Osteoblast (primary cell): ENCODE data around the gene SH2D6. TPM values are rescaled to one million over a fixed set of nuclear protein-coding genes. Genes with fewer than 3 reads are reported as not detected.

Experiments used
- DNase-seq: peaks from one replicate; pipeline ENCODE4 v3.0.0; 2011; ENCODE audit warnings: low spot score, mixed read lengths; ENCODE audit not compliant: insufficient read length; ENCODE audit errors: missing footprints
- H2AFZ ChIP-seq: 2 replicates; pipeline ENCODE4 v1.6.0; 2011; ENCODE audit warnings: mild to moderate bottlenecking, low read length
- H3K27ac ChIP-seq: 2 replicates; pipeline ENCODE4 v1.5.1; 2011; ENCODE audit warnings: mild to moderate bottlenecking, low read depth, low read length, moderate library complexity
- H3K27me3 ChIP-seq: 2 replicates; pipeline ENCODE4 v1.6.0; 2012; ENCODE audit warnings: mild to moderate bottlenecking, control low read depth, inconsistent platforms, low read length, moderate library complexity; ENCODE audit not compliant: insufficient read depth
- H3K36me3 ChIP-seq: 2 replicates; pipeline ENCODE4 v1.5.1; 2011; ENCODE audit warnings: mild to moderate bottlenecking, low read length, control low read depth, moderate library complexity; ENCODE audit not compliant: insufficient read depth
- H3K4me1 ChIP-seq: 2 replicates; pipeline ENCODE4 v1.5.1; 2011; ENCODE audit warnings: mild to moderate bottlenecking, low read length, control low read depth, moderate library complexity; ENCODE audit not compliant: insufficient read depth
- H3K4me2 ChIP-seq: 2 replicates; pipeline ENCODE4 v1.6.0; 2011; ENCODE audit warnings: mild to moderate bottlenecking, low read length; ENCODE audit not compliant: insufficient read depth
- H3K4me3 ChIP-seq: fragments of 200-600 bp; sonication (generic); 3 replicates; pipeline ENCODE4 v1.5.1; 2012; ENCODE audit warnings: mild to moderate bottlenecking, low read length, inconsistent platforms; ENCODE audit not compliant: insufficient read depth
- H3K79me2 ChIP-seq: 2 replicates; pipeline ENCODE4 v1.6.0; 2012; ENCODE audit warnings: mild to moderate bottlenecking, low read length, control low read depth, inconsistent platforms; ENCODE audit not compliant: insufficient read depth
- H3K9me3 ChIP-seq: 2 replicates; pipeline ENCODE4 v1.5.1; 2011; ENCODE audit warnings: low read depth, low read length, control low read depth
- H4K20me1 ChIP-seq: 2 replicates; pipeline ENCODE4 v1.6.0; 2012; ENCODE audit warnings: mild to moderate bottlenecking, low read length, control low read depth; ENCODE audit not compliant: insufficient read depth
- total RNA-seq: library from RNA; depleted of rRNA; stranded (reverse); fragments of >200 nt; gene quantifications from 2 replicates; pipeline ENCODE4 v1.2.3, GENCODE V29; 2012
- TF ChIP-seq, protein P1 (sequence below): IDR thresholded peaks from 2 replicates; pipeline ENCODE4 v1.5.1; 2011; ENCODE audit warnings: mild to moderate bottlenecking, low read depth, low read length, moderate library complexity; ENCODE audit errors: extremely low read depth

SH2D6 gene
- total RNA-seq, 1 donor: under 0.01 TPM

DNA sequence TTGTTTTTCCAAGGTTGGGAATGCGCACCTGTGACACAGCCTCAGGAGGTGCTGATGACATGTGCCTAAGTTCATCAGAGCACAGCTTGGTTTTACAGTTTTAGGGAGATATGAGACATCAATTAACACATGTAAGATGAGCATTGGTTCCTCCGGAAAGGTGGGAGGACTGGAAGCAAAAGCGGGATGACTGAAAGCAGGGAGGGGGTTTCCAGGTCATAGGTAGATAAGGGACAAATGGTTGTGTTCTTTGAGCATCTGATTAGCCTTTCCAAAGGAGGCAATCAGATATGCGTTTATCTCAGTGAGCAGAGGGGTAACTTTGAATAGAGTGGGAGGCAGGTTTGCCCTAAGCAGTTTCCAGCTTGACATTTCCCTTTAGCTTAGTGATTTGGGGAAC lies 34.7 kb upstream of the SH2D6 start:
- Histone ChIP-seq H3K4me1 (peaks cover 7% of the 10 kb centered on the region), H3K79me2 (no peaks in the 10 kb centered on the region), H3K9me3 (no peaks in the 10 kb centered on the region), H2AFZ (no peak overlapping the region), H3K36me3 (peaks cover 39% of the 10 kb centered on the region), H4K20me1 (no peaks in the 10 kb centered on the region), H3K27ac (peak overlapping the region; percentile 17), H3K4me3 (no peak overlapping the region), H3K27me3 (no peaks in the 10 kb centered on the region), H3K4me2 (no peak overlapping the region)
- no peak for DNase-seq
- TF ChIP-seq, protein P1, sequence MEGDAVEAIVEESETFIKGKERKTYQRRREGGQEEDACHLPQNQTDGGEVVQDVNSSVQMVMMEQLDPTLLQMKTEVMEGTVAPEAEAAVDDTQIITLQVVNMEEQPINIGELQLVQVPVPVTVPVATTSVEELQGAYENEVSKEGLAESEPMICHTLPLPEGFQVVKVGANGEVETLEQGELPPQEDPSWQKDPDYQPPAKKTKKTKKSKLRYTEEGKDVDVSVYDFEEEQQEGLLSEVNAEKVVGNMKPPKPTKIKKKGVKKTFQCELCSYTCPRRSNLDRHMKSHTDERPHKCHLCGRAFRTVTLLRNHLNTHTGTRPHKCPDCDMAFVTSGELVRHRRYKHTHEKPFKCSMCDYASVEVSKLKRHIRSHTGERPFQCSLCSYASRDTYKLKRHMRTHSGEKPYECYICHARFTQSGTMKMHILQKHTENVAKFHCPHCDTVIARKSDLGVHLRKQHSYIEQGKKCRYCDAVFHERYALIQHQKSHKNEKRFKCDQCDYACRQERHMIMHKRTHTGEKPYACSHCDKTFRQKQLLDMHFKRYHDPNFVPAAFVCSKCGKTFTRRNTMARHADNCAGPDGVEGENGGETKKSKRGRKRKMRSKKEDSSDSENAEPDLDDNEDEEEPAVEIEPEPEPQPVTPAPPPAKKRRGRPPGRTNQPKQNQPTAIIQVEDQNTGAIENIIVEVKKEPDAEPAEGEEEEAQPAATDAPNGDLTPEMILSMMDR: no peak

DNA sequence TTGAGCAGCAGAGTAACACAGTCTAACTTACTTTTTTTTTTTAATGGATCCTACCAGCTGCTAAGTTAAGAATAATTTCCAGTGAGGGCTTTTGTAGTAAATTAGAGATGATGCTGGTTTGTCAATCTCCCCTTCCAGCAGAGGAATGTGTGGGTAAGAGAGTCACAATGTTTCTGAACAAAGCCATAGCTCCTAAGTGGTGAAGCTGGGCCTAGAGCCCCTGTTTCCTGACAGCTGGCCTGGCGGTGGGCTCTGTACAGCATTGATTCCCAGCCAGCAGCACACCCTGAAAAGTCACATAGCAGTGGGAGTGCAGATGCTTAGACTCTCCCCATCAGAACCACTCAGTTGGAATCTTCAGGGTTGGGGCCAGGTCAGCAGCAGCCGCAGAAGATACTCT lies 32.8 kb upstream of the SH2D6 start:
- DNase-seq: no peak
- peaks cover 35% of the 10 kb centered on the region for H3K36me3 ChIP-seq
- TF ChIP-seq, protein P1: no peak

DNA sequence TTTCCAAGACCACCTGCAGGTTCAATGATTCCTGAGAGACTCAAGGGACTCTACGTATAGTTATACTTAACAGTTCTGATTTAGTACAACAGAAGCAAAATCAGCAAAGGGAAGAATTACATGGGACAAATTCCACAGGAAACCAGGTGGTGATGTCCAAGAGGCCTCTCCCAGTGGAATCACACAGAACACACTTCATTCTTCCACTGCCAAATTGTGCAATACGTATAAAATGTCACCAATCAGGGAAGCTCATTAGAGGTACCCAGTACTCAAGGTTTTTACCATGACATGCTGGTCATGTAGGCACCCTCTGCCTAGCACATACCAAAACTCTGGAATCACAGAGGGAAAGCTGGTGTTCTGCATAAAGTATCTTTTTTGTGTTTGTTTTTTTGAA lies 30.8 kb upstream of the SH2D6 start:
- Histone ChIP-seq H3K27ac (no peak overlapping the region), H3K4me1 (peaks cover 7% of the 10 kb centered on the region), H3K4me3 (no peak overlapping the region), H3K4me2 (no peak overlapping the region), H3K79me2 (no peaks in the 10 kb centered on the region), H4K20me1 (no peaks in the 10 kb centered on the region), H3K9me3 (no peaks in the 10 kb centered on the region), H3K36me3 (peaks cover 45% of the 10 kb centered on the region), H3K27me3 (no peaks in the 10 kb centered on the region), H2AFZ (no peak overlapping the region)
- DNase-seq: no peak
- TF ChIP-seq, protein P1: no peak

More for the DNA sequence above, 32.8 kb upstream of the SH2D6 start:
- no peak overlapping the region for H3K27ac ChIP-seq
- H3K4me3 ChIP-seq: no peak overlapping the region
- peaks cover 7% of the 10 kb centered on the region for H3K4me1 ChIP-seq
- no peaks in the 10 kb centered on the region for H3K27me3 ChIP-seq
- no peak overlapping the region for H3K4me2 ChIP-seq
- no peaks in the 10 kb centered on the region for H3K79me2 ChIP-seq
- no peaks in the 10 kb centered on the region for H3K9me3 ChIP-seq
- no peak overlapping the region for H2AFZ ChIP-seq
- H4K20me1 ChIP-seq: no peaks in the 10 kb centered on the region

DNA sequence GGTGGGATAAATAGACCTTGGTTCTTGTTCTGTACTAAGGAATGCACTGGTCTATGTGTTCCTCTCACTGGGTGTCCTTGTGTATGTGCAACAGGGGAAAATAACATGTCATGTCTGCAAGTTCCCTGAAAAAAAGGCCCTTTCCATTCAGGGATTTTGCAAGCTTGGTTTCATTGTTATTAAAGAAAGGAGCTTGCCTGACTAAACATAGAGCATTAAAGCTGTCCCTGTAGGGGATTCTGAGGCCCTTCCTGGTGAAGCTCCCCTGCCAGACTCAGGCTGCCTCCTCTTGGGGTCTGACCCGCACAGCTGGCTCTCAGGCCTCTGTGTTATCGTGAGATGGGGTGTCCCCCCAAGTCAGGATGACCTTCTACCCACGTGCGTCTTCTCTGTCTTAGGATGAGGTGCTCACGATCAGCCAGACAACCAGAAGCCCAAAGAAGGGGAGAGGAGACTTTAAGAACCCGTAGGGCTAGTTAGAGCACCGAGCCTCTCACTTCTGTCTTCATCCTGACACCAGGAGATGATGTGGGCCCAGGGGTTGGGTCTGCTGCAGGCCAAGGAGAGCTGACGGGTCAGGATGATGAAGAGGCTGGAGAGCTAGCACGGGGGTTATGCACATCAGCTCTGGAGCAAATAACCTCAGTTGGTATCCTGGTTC lies 29.5 kb upstream of the SH2D6 start:
- Histone ChIP-seq H3K36me3 (peaks cover 42% of the 10 kb centered on the region), H3K27me3 (no peaks in the 10 kb centered on the region), H3K27ac (no peak overlapping the region), H3K4me3 (no peak overlapping the region), H2AFZ (no peak overlapping the region), H3K79me2 (no peaks in the 10 kb centered on the region), H3K4me1 (peaks cover 2% of the 10 kb centered on the region), H4K20me1 (no peaks in the 10 kb centered on the region), H3K4me2 (no peak overlapping the region), H3K9me3 (no peaks in the 10 kb centered on the region)
- no peak for DNase-seq
- TF ChIP-seq, protein P1: no peak
